ENCODE results near the gene STYXL1.
A peak's percentile ranks its signal among the peaks of the same experiment; 100 is the strongest.

STYXL1 gene

DNA sequence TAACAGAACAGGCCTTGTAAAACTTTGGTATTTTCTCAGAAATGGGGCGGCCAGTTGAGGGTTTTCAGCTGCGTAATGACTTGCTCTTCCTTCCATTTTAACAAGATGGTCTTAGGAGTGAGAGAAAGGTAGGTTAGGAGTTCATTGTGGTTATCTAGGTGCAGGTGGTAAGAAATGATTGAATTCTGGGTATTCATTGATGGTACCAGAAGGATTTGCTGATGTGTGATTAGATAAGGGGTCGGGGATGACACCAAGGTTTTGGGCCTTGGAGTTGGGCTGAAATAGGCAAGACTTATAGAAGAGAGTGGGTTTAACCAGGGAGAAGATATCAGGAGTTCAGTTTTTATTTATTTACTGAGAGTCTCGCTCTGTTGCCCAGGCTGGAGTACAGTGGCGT, 2.7 kb upstream of the STYXL1 start:
- DNase-seq (ENCODE audit: low spot score) = no peak
- Histone ChIP-seq H3K27ac (ENCODE audit: poor library complexity, severe bottlenecking) (no peak overlapping the region), H3K9me3 (ENCODE audit: severe bottlenecking) (no peaks in the 10 kb centered on the region), H3K4me3 (ENCODE audit: severe bottlenecking) (no peak overlapping the region), H3K4me1 (ENCODE audit: insufficient read depth, poor library complexity, severe bottlenecking) (peaks cover 22% of the 10 kb centered on the region), H3K27me3 (ENCODE audit: insufficient read depth, poor library complexity, severe bottlenecking) (no peaks in the 10 kb centered on the region), H3K36me3 (ENCODE audit: low read depth) (peaks cover 27% of the 10 kb centered on the region)
- TF ChIP-seq CTCF (IDR thresholded peaks at IDR 0.05; ENCODE audit: poor library complexity, severe bottlenecking) = no peak
- no peak for ATAC-seq (ENCODE audit: low read depth)

- no peak for TF ChIP-seq CTCF (IDR thresholded peaks at IDR 0.05; ENCODE audit: poor library complexity, severe bottlenecking)
- H3K27me3 ChIP-seq (ENCODE audit: insufficient read depth, poor library complexity, severe bottlenecking) = no peaks in the 10 kb centered on the region
- DNase-seq (ENCODE audit: low spot score) (no peak), ATAC-seq (ENCODE audit: low read depth) (no peak)
- H3K4me3 ChIP-seq (ENCODE audit: severe bottlenecking) = peak overlapping the region; percentile 92
- peak overlapping the region; percentile 75 for H3K27ac ChIP-seq (ENCODE audit: poor library complexity, severe bottlenecking)
- H3K36me3 ChIP-seq (ENCODE audit: low read depth) = peaks cover 14% of the 10 kb centered on the region
- H3K4me1 ChIP-seq (ENCODE audit: insufficient read depth, poor library complexity, severe bottlenecking) = peaks cover 16% of the 10 kb centered on the region
- no peaks in the 10 kb centered on the region for H3K9me3 ChIP-seq (ENCODE audit: severe bottlenecking)
Measured at GRCh38 chr7:76049295-76049694, 1.5 kb upstream of the STYXL1 start.

- H3K4me3 ChIP-seq (ENCODE audit: severe bottlenecking) = peak overlapping the region; percentile 92
- peak overlapping the region; percentile 75 for H3K27ac ChIP-seq (ENCODE audit: poor library complexity, severe bottlenecking)
- ATAC-seq (ENCODE audit: low read depth) = peak; percentile 7; the same call in 2 of the 3 replicates
- no peaks in the 10 kb centered on the region for H3K27me3 ChIP-seq (ENCODE audit: insufficient read depth, poor library complexity, severe bottlenecking)
- DNase-seq (ENCODE audit: low spot score) = no peak
- TF ChIP-seq CTCF (IDR thresholded peaks at IDR 0.05; ENCODE audit: poor library complexity, severe bottlenecking) = no peak
- H3K36me3 ChIP-seq (ENCODE audit: low read depth) = peaks cover 14% of the 10 kb centered on the region; the same call in 1 of the 2 replicates
- peaks cover 10% of the 10 kb centered on the region for H3K4me1 ChIP-seq (ENCODE audit: insufficient read depth, poor library complexity, severe bottlenecking)
- no peaks in the 10 kb centered on the region for H3K9me3 ChIP-seq (ENCODE audit: severe bottlenecking)
Measured at GRCh38 chr7:76048668-76048988, 828 bp upstream of the STYXL1 start.

DNA sequence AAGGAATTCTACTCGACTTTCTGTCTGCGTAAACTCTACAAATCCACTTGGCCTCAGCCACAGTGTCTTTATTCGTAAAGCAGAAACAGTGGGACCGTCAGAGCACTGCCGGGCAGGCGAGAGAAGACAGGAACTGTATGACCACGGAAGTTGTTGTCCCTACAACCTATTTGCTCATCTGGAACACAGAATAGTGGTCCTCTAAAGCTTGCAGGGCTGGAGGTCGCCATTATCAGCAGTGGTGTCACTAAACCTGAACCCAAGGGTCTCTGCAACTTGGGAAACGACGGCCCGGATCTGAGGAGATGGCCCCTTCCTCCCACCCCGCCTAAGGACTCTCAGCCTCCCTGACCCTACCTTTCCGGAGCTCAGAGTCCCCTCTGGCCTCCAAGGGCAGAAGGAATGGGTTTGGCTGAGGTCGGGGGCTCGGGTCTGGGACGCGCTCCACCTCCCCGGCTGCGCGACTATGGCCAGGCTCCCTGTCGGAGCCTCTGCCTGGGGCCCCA, 442 bp downstream of the STYXL1 start:
- H3K4me3 ChIP-seq (ENCODE audit: severe bottlenecking) = peak overlapping the region; percentile 92
- peaks cover 14% of the 10 kb centered on the region; the same call in 1 of the 2 replicates for H3K36me3 ChIP-seq (ENCODE audit: low read depth)
- ATAC-seq (ENCODE audit: low read depth) (no peak), DNase-seq (ENCODE audit: low spot score) (no peak)
- H3K27me3 ChIP-seq (ENCODE audit: insufficient read depth, poor library complexity, severe bottlenecking) = no peaks in the 10 kb centered on the region
- no peak for TF ChIP-seq CTCF (IDR thresholded peaks at IDR 0.05; ENCODE audit: poor library complexity, severe bottlenecking)
- peaks cover 9% of the 10 kb centered on the region for H3K4me1 ChIP-seq (ENCODE audit: insufficient read depth, poor library complexity, severe bottlenecking)
- no peaks in the 10 kb centered on the region for H3K9me3 ChIP-seq (ENCODE audit: severe bottlenecking)
- peak overlapping the region; percentile 75 for H3K27ac ChIP-seq (ENCODE audit: poor library complexity, severe bottlenecking)

DNA sequence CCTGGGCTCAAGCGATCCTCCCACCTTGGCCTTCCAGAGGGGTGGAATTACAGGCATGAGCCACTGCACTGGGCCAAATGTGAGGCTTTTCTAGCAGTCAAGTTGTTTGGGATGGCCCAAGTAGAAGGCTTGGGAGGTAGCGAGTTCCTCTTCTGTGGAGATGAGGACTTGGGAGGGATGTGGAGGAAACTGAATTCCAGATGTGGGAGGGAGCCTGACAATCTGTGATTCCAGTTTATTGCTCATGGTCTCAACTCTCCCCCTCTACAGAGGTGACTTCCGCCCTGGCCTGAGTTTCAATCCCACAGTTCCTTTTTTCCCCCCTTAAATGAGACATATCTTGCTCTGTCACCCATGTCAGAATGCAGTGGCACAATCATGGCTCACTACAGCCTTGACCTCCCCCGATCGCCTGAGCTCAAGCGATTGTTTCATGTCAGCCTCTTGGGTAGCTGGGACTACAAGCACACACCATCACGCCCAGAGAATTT, 3.4 kb downstream of the STYXL1 start:
- H3K4me1 ChIP-seq (ENCODE audit: insufficient read depth, poor library complexity, severe bottlenecking) = peaks cover 6% of the 10 kb centered on the region
- no peak for TF ChIP-seq CTCF (IDR thresholded peaks at IDR 0.05; ENCODE audit: poor library complexity, severe bottlenecking)
- DNase-seq (ENCODE audit: low spot score) (no peak), ATAC-seq (ENCODE audit: low read depth) (no peak)
- no peaks in the 10 kb centered on the region for H3K9me3 ChIP-seq (ENCODE audit: severe bottlenecking)
- no peaks in the 10 kb centered on the region for H3K27me3 ChIP-seq (ENCODE audit: insufficient read depth, poor library complexity, severe bottlenecking)
- no peaks in the 10 kb centered on the region for H3K36me3 ChIP-seq (ENCODE audit: low read depth)
- no peak overlapping the region for H3K4me3 ChIP-seq (ENCODE audit: severe bottlenecking)
- no peak overlapping the region for H3K27ac ChIP-seq (ENCODE audit: poor library complexity, severe bottlenecking)
